ENCODE measurements around the gene SORCS2. TPM values are rescaled to one million over a fixed set of nuclear protein-coding genes. Genes with fewer than 3 reads are reported as not detected.
A peak's percentile ranks its signal among the peaks of the same experiment; 100 is the strongest.

Gene SORCS2
- total and polyA plus RNA-seq, 2 of the 4 experiments (the other 2 are of a cell fraction) = 0.36 to 0.62 TPM

DNA sequence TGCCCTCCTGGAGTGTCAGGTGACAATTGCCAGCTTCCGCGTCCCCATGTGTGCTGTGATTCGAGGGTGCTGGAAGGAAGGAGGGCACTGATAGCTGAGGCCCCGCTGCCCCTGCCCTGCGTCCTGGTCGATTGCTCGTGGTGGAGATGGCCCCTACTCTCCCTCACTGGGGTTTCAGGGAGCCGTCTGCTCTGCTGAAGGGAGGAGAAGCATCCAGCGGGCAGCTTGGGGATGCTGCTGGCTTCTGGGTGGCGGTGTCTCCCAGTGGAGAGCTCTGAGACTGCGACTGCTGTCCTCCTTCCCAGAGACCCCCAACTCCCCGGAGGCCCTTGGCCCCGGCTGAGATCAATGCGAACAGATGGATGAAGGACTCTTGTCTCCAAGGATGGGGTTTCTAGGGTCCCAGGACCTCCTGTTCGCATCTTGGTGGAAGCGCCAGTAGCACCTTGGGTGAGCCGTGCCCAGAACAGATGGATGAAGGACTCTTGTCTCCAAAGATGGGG is 143.8 kb downstream of the SORCS2 start:
- Histone ChIP-seq H3K27me3 (ENCODE audit: control insufficient read depth, insufficient read depth, low read length) (peaks cover 4% of the 10 kb centered on the region; the same call in 1 of the 2 replicates), H2BK20ac (ENCODE audit: low read depth, low read length) (no peak overlapping the region), H3K79me1 (ENCODE audit: low read depth in 1 of 2, low read length in 2 of 2) (no peaks in the 10 kb centered on the region), H4K8ac (ENCODE audit: low read depth in 2 of 2, low read length in 2 of 2) (no peak overlapping the region), H2AFZ (replicated peaks; ENCODE audit: low read length, poor library complexity) (peak overlapping the region; percentile 67), H3K9me3 (ENCODE audit: control insufficient read depth, insufficient read depth, low read length) (0 out of 2 replicates have a peak, but pooled peaks cover 4% of the 10 kb centered on the region), H3K9me1 (ENCODE audit: insufficient read depth, low read length) (no peaks in the 10 kb centered on the region), H4K20me1 (ENCODE audit: insufficient read depth, low read length) (no peaks in the 10 kb centered on the region), H2BK15ac (ENCODE audit: low read depth, low read length) (no peak overlapping the region), H2BK120ac (ENCODE audit: low read depth, low read length) (no peak overlapping the region), H3K14ac (replicated peaks; ENCODE audit: low read depth, low read length) (no peak overlapping the region), H3K36me3 (ENCODE audit: control insufficient read depth, insufficient read depth, low read length) (no peaks in the 10 kb centered on the region), H3K18ac (ENCODE audit: low read depth, low read length) (no peak overlapping the region), H3K4me2 (ENCODE audit: low read depth, low read length) (no peak overlapping the region), H3K4ac (ENCODE audit: low read depth, low read length) (no peak overlapping the region), H2BK5ac (ENCODE audit: low read depth, low read length, poor library complexity, severe bottlenecking) (no peak overlapping the region), H3K56ac (ENCODE audit: extremely low read depth, insufficient read depth, low read length) (no peak overlapping the region), H2AK9ac (replicated peaks; ENCODE audit: low read depth, low read length, poor library complexity) (no peak overlapping the region), H3K23ac (ENCODE audit: low read depth, low read length) (no peak overlapping the region), H3K9ac (ENCODE audit: low read depth, low read length) (no peak overlapping the region), H4K91ac (ENCODE audit: insufficient read depth, low read depth, low read length) (no peak overlapping the region), H2AK5ac (ENCODE audit: low read depth, low read length) (no peak overlapping the region), H3K4me1 (ENCODE audit: control insufficient read depth, insufficient read depth, low read length) (no peaks in the 10 kb centered on the region; the same call in 1 of the 2 replicates), H3K27ac (ENCODE audit: insufficient read depth, low read length) (no peak overlapping the region), H3K4me3 (ENCODE audit: insufficient read depth, low read depth, low read length) (no peak overlapping the region), H4K5ac (ENCODE audit: low read depth, low read length) (no peak overlapping the region)
- no peak for DNase-seq
- intact Hi-C loops (cut with micrococcal nuclease) = no loop called here
- dilution Hi-C loops (cut with HindIII; ENCODE audit: low sequenced_read_pairs, unreplicated experiment) = no loop called here
- in situ Hi-C loops (cut with MboI; ENCODE audit: low sequenced_read_pairs) = no loop called here
- no peak for ATAC-seq (ENCODE audit: low read depth)
- BruUV-seq (replicated peaks) = no TSS peak
- POLR2A ChIA-PET (ENCODE audit: unreplicated experiment) = no interaction called here
- TF ChIP-seq MXI1 (IDR thresholded peaks at IDR 0.05; ENCODE audit: borderline replicate concordance, low read depth, low read length) = no peak
- TF ChIP-seq RCOR1 (IDR thresholded peaks at IDR 0.05; ENCODE audit: insufficient replicate concordance, low read length) = no peak
- TF ChIP-seq, protein P1, sequence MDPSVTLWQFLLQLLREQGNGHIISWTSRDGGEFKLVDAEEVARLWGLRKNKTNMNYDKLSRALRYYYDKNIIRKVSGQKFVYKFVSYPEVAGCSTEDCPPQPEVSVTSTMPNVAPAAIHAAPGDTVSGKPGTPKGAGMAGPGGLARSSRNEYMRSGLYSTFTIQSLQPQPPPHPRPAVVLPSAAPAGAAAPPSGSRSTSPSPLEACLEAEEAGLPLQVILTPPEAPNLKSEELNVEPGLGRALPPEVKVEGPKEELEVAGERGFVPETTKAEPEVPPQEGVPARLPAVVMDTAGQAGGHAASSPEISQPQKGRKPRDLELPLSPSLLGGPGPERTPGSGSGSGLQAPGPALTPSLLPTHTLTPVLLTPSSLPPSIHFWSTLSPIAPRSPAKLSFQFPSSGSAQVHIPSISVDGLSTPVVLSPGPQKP (IDR thresholded peaks at IDR 0.05; ENCODE audit: borderline replicate concordance, low read depth, low read length) = no peak
- TF ChIP-seq, protein P2, sequence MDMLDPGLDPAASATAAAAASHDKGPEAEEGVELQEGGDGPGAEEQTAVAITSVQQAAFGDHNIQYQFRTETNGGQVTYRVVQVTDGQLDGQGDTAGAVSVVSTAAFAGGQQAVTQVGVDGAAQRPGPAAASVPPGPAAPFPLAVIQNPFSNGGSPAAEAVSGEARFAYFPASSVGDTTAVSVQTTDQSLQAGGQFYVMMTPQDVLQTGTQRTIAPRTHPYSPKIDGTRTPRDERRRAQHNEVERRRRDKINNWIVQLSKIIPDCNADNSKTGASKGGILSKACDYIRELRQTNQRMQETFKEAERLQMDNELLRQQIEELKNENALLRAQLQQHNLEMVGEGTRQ (IDR thresholded peaks at IDR 0.05; ENCODE audit: low read depth, low read length) = no peak
- TF ChIP-seq, protein P3, sequence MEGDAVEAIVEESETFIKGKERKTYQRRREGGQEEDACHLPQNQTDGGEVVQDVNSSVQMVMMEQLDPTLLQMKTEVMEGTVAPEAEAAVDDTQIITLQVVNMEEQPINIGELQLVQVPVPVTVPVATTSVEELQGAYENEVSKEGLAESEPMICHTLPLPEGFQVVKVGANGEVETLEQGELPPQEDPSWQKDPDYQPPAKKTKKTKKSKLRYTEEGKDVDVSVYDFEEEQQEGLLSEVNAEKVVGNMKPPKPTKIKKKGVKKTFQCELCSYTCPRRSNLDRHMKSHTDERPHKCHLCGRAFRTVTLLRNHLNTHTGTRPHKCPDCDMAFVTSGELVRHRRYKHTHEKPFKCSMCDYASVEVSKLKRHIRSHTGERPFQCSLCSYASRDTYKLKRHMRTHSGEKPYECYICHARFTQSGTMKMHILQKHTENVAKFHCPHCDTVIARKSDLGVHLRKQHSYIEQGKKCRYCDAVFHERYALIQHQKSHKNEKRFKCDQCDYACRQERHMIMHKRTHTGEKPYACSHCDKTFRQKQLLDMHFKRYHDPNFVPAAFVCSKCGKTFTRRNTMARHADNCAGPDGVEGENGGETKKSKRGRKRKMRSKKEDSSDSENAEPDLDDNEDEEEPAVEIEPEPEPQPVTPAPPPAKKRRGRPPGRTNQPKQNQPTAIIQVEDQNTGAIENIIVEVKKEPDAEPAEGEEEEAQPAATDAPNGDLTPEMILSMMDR (conservative IDR thresholded peaks at IDR 0.05; ENCODE audit: low read depth, low read length) = no peak
- no peak for TF ChIP-seq FOS (IDR thresholded peaks at IDR 0.05; ENCODE audit: low read depth, low read length)
- TF ChIP-seq RFX5 (IDR thresholded peaks at IDR 0.05; ENCODE audit: low read depth, low read length) = no peak
- no peak for TF ChIP-seq RAD21 (IDR thresholded peaks at IDR 0.05; ENCODE audit: low read length)
- no peak for TF ChIP-seq SMC3 (IDR thresholded peaks at IDR 0.05; ENCODE audit: low read depth, low read length)
- no peak for TF ChIP-seq MAZ (IDR thresholded peaks at IDR 0.05; ENCODE audit: borderline replicate concordance, low read depth, low read length)
- no peak for TF ChIP-seq BHLHE40 (IDR thresholded peaks at IDR 0.05; ENCODE audit: low read depth, low read length)
- TF ChIP-seq CHD1 (IDR thresholded peaks at IDR 0.05; ENCODE audit: low read depth, low read length) = no peak
- TF ChIP-seq MAFK (IDR thresholded peaks at IDR 0.05; ENCODE audit: low read depth, low read length) = no peak
- no peak for TF ChIP-seq POLR2A (IDR thresholded peaks at IDR 0.05; ENCODE audit: low read depth, low read length)
- no peak for TF ChIP-seq NFE2L2 (IDR thresholded peaks at IDR 0.05; ENCODE audit: low read depth, low read length)
- no peak for TF ChIP-seq CEBPB (IDR thresholded peaks at IDR 0.05; ENCODE audit: low read depth, low read length)
- 80% methylated on average over 1 of the region's 17 CpGs; no CpG with 5 or more reads in 1 of the 2 experiments for whole genome bisulfite sequencing, 2 experiments (ENCODE audit: extremely low coverage in 2 of 2, insufficient read length in 1 of 2)
- CTCF ChIA-PET = interaction anchor here (0.9 to 1.4 kb wide), 6 partner anchors 9 to 146 kb away, joined by 3 to 6 read pairs (median 3); no protein-coding TSS in a partner anchor
